DMS 273 (cell line): ENCODE results near the gene POFUT1.
"Not testable (repeated sequence)": the region's sequence is repeated elsewhere in the genome, so short reads cannot be mapped to it uniquely, and the experiment has no call there.

Source experiments
- DNase-seq: peaks from one replicate; lab custom pipeline; 2025; ENCODE audit not compliant: unreplicated experiment; lab: John Stamatoyannopoulos, UW

Gene POFUT1

GRCh38 chr20:32188376-32189122 is 19.1 kb upstream of the POFUT1 start:
- DNase-seq = no peak

GRCh38 chr20:32189123-32189410 is 18.6 kb upstream of the POFUT1 start:
- no peak for DNase-seq

GRCh38 chr20:32189691-32190615 is 17.7 kb upstream of the POFUT1 start:
- DNase-seq = peak; percentile 70

GRCh38 chr20:32190616-32191415 is 16.9 kb upstream of the POFUT1 start:
- peak; percentile 62 for DNase-seq

GRCh38 chr20:32191422-32191821 is 16.3 kb upstream of the POFUT1 start:
- no peak for DNase-seq

GRCh38 chr20:32191873-32192272 is 15.8 kb upstream of the POFUT1 start:
- no peak for DNase-seq

GRCh38 chr20:32192698-32193097 is 15.0 kb upstream of the POFUT1 start:
- no peak for DNase-seq

GRCh38 chr20:32193336-32193735 is 14.3 kb upstream of the POFUT1 start:
- DNase-seq = not testable (repeated sequence)

- DNase-seq = no peak
Measured at GRCh38 chr20:32193996-32194395, 13.7 kb upstream of the POFUT1 start.

GRCh38 chr20:32195581-32195980 is 12.1 kb upstream of the POFUT1 start:
- DNase-seq = no peak

- not testable (repeated sequence) for DNase-seq
Measured at GRCh38 chr20:32196613-32197012, 11.1 kb upstream of the POFUT1 start.

GRCh38 chr20:32197136-32197535 is 10.5 kb upstream of the POFUT1 start:
- not testable (repeated sequence) for DNase-seq

- no peak for DNase-seq
Measured at GRCh38 chr20:32199006-32199405, 8.7 kb upstream of the POFUT1 start.

- no peak for DNase-seq
Measured at GRCh38 chr20:32201296-32201976, 6.2 kb upstream of the POFUT1 start.

- no peak for DNase-seq
Measured at GRCh38 chr20:32201977-32202363, 5.7 kb upstream of the POFUT1 start.

GRCh38 chr20:32203356-32204204 is 4.1 kb upstream of the POFUT1 start:
- no peak for DNase-seq

GRCh38 chr20:32204205-32205109 is 3.2 kb upstream of the POFUT1 start:
- DNase-seq = no peak

- no peak for DNase-seq
Measured at GRCh38 chr20:32205110-32205842, 2.4 kb upstream of the POFUT1 start.
